Natural killer cell (primary cell): ENCODE results near the gene MAP1B. TPM values are rescaled to one million over a fixed set of nuclear protein-coding genes. Genes with fewer than 3 reads are reported as not detected.
A peak's percentile ranks its signal among the peaks of the same experiment; 100 is the strongest.

Experiments used
- ATAC-seq, 3 donors: fragments of 150-1000 bp in 2 of 3; fragments of 200-7000 bp in 1 of 3; cut with Tn5 transposase; 1 replicate in 1 of 3; 2 replicates in 2 of 3; pipeline ENCODE4 v1.10.0; 2021; ENCODE audit warnings: mild to moderate bottlenecking in 2 of 3, moderate library complexity in 2 of 3
- DNase-seq, 2 donors: peaks; one replicate each; pipeline versions ENCODE4 v3.0.0 to v3.0.0-alpha.2; 2013 to 2021; ENCODE audit warnings: mixed read lengths in 1 of 2
- H3K27ac ChIP-seq: one replicate; pipeline ENCODE4 v1.5.1; 2013; ENCODE audit warnings: mild to moderate bottlenecking, low read length
- H3K27me3 ChIP-seq: one replicate; pipeline ENCODE4 v1.6.1; 2013; ENCODE audit warnings: low read length; ENCODE audit not compliant: control insufficient read depth, insufficient read depth
- H3K36me3 ChIP-seq: one replicate; pipeline ENCODE4 v1.6.1; 2013; ENCODE audit warnings: low read length; ENCODE audit not compliant: control insufficient read depth, insufficient read depth
- H3K4me1 ChIP-seq: one replicate; pipeline ENCODE4 v1.6.1; 2013; ENCODE audit warnings: low read length; ENCODE audit not compliant: control insufficient read depth, insufficient read depth
- H3K4me3 ChIP-seq: one replicate; pipeline ENCODE4 v1.5.1; 2013; ENCODE audit warnings: low read length
- H3K9me3 ChIP-seq: one replicate; pipeline ENCODE4 v1.6.1; 2013; ENCODE audit warnings: low read length; ENCODE audit not compliant: control insufficient read depth, insufficient read depth
- H3K27ac Mint-ChIP-seq, 2 donors: one replicate each; pipeline ENCODE4 v1.8.0; 2022; ENCODE audit warnings: mild to moderate bottlenecking in 2 of 2, mixed read lengths in 2 of 2, moderate library complexity in 1 of 2
- H3K27me3 Mint-ChIP-seq, 2 donors: one replicate each; pipeline ENCODE4 v1.8.0; 2022; ENCODE audit warnings: low read depth in 2 of 2, mixed read lengths in 2 of 2
- H3K36me3 Mint-ChIP-seq: one replicate; pipeline ENCODE4 v1.8.0; 2022; ENCODE audit warnings: mixed read lengths
- H3K4me1 Mint-ChIP-seq, 2 donors: one replicate each; pipeline ENCODE4 v1.8.0; 2022; ENCODE audit warnings: mixed read lengths in 2 of 2
- H3K4me3 Mint-ChIP-seq: one replicate; pipeline ENCODE4 v1.8.0; 2022; ENCODE audit warnings: mild to moderate bottlenecking, moderate library complexity, mixed read lengths
- H3K9me3 Mint-ChIP-seq, 2 donors: one replicate each; pipeline ENCODE4 v1.8.0; 2022; ENCODE audit warnings: mixed read lengths in 2 of 2
- WGBS: methylation state at CpG from one replicate; pipeline ENCODE4 v1.1.7; 2013; ENCODE audit warnings: missing lambda C conversion rate; ENCODE audit not compliant: insufficient coverage; 5-methylcytosine and 5-hydroxymethylcytosine counted together
- intact Hi-C: fragments of 100-400 bp; cut with micrococcal nuclease; formaldehyde crosslinking; loops from one replicate; pipeline ENCODE4 v1.14.2; 2022
- total RNA-seq, 4 donors: library from RNA; stranded (reverse); fragments of 120-200 nt in 1 of 4; gene quantifications; one replicate each; pipeline versions ENCODE4 v1.2.3 to v1.2.4, GENCODE V29; 2013 to 2022
- TF ChIP-seq, protein P1 (sequence below): fragments of 200-600 bp; IDR thresholded peaks from one replicate; pipeline ENCODE4 v1.8.0; 2022; ENCODE audit warnings: antibody characterized with exemption

The MAP1B gene
- total RNA-seq, 3 donors from 2014 or later (not counting 1 experiment from before 2014, with no cell fraction given), result 0.07 to 0.31 TPM; not detected in 1

DNA sequence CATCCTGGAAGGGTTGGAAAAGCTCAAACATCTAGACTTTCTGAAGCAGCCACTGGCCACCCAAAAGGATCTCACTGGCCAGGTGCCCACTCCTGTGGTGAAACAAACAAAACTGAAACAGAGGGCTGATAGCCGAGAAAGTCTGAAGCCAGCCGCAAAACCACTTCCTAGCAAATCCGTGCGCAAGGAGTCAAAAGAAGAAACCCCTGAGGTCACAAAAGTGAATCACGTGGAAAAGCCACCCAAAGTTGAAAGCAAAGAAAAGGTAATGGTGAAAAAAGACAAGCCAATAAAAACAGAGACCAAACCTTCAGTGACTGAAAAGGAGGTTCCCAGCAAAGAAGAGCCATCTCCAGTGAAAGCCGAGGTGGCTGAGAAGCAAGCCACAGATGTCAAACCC lies 87.6 kb downstream of the MAP1B start:
- Histone ChIP-seq H3K4me3 (no peak overlapping the region), H3K9me3 (no peaks in the 10 kb centered on the region), H3K4me1 (peaks cover 13% of the 10 kb centered on the region), H3K36me3 (no peaks in the 10 kb centered on the region), H3K27me3 (peaks cover 14% of the 10 kb centered on the region), H3K27ac (no peak overlapping the region)
- Mint-ChIP-seq H3K4me1 (peaks cover 7 to 10% of the 10 kb centered on the region in 2 donors), H3K9me3 (peaks cover 0 to 3% of the 10 kb centered on the region in 2 donors), H3K36me3 (no peaks in the 10 kb centered on the region), H3K4me3 (peak overlapping the region; percentile 10), H3K27me3 (peaks cover 53 to 83% of the 10 kb centered on the region in 2 donors), H3K27ac (peak overlapping the region in 1 of 2 donors; percentile 5)
- TF ChIP-seq, protein P1, sequence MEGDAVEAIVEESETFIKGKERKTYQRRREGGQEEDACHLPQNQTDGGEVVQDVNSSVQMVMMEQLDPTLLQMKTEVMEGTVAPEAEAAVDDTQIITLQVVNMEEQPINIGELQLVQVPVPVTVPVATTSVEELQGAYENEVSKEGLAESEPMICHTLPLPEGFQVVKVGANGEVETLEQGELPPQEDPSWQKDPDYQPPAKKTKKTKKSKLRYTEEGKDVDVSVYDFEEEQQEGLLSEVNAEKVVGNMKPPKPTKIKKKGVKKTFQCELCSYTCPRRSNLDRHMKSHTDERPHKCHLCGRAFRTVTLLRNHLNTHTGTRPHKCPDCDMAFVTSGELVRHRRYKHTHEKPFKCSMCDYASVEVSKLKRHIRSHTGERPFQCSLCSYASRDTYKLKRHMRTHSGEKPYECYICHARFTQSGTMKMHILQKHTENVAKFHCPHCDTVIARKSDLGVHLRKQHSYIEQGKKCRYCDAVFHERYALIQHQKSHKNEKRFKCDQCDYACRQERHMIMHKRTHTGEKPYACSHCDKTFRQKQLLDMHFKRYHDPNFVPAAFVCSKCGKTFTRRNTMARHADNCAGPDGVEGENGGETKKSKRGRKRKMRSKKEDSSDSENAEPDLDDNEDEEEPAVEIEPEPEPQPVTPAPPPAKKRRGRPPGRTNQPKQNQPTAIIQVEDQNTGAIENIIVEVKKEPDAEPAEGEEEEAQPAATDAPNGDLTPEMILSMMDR, result no peak
- 76% methylated on average over 6 of the region's 6 CpGs for WGBS
- peak; percentile 26 to 82 (median 37) for ATAC-seq
- intact Hi-C loops, result no loop called here
- peak in 1 of 2 donors; percentile 69 for DNase-seq

DNA sequence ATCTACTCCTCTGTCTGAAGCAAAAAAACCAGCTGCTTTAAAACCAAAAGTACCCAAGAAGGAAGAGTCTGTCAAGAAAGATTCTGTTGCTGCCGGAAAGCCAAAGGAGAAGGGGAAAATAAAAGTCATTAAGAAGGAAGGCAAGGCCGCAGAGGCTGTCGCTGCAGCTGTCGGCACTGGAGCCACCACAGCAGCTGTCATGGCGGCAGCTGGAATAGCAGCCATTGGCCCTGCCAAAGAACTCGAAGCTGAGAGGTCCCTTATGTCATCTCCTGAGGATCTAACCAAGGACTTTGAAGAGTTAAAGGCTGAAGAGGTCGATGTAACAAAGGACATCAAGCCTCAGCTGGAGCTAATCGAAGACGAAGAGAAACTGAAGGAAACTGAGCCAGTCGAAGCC lies 88.3 kb downstream of the MAP1B start:
- H3K27me3 ChIP-seq, result peaks cover 14% of the 10 kb centered on the region
- H3K4me3 ChIP-seq, result no peak overlapping the region
- intact Hi-C loops, result no loop called here
- no peaks in the 10 kb centered on the region for H3K36me3 ChIP-seq
- TF ChIP-seq, protein P1, result no peak
- WGBS, result 93% methylated on average over 10 of the region's 10 CpGs
- peaks cover 0 to 3% of the 10 kb centered on the region in 2 donors for H3K9me3 Mint-ChIP-seq
- no peaks in the 10 kb centered on the region for H3K36me3 Mint-ChIP-seq
- H3K4me3 Mint-ChIP-seq, result no peak overlapping the region
- DNase-seq, result no peak
- no peaks in the 10 kb centered on the region for H3K9me3 ChIP-seq
- H3K4me1 Mint-ChIP-seq, result peaks cover 7 to 10% of the 10 kb centered on the region in 2 donors
- no peak for ATAC-seq
- H3K27ac Mint-ChIP-seq, result no peak overlapping the region
- H3K27ac ChIP-seq, result no peak overlapping the region
- peaks cover 13% of the 10 kb centered on the region for H3K4me1 ChIP-seq
- H3K27me3 Mint-ChIP-seq, result peaks cover 53 to 80% of the 10 kb centered on the region in 2 donors

DNA sequence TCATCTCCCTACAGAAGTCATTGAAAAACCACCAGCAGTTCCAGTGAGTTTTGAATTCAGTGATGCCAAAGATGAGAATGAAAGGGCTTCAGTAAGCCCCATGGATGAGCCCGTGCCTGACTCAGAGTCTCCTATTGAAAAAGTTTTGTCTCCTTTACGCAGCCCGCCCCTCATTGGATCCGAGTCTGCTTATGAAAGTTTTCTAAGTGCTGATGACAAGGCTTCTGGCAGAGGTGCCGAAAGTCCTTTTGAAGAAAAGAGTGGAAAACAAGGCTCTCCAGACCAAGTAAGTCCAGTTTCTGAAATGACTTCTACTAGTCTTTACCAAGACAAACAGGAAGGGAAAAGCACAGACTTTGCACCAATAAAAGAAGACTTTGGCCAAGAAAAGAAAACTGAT lies 90.1 kb downstream of the MAP1B start:
- peaks cover 14% of the 10 kb centered on the region for H3K27me3 ChIP-seq
- TF ChIP-seq, protein P1, result no peak
- Mint-ChIP-seq H3K27me3 (peaks cover 44 to 62% of the 10 kb centered on the region in 2 donors), H3K4me3 (no peak overlapping the region), H3K4me1 (peaks cover 7 to 10% of the 10 kb centered on the region in 2 donors), H3K27ac (no peak overlapping the region), H3K9me3 (peaks cover 0 to 3% of the 10 kb centered on the region in 2 donors), H3K36me3 (no peaks in the 10 kb centered on the region)
- 95% methylated on average over 5 of the region's 5 CpGs for WGBS
- H3K36me3 ChIP-seq, result no peaks in the 10 kb centered on the region
- peaks cover 13% of the 10 kb centered on the region for H3K4me1 ChIP-seq
- intact Hi-C loops, result no loop called here
- no peak for DNase-seq
- no peak overlapping the region for H3K27ac ChIP-seq
- ATAC-seq, result no peak
- H3K9me3 ChIP-seq, result no peaks in the 10 kb centered on the region
- H3K4me3 ChIP-seq, result no peak overlapping the region

DNA sequence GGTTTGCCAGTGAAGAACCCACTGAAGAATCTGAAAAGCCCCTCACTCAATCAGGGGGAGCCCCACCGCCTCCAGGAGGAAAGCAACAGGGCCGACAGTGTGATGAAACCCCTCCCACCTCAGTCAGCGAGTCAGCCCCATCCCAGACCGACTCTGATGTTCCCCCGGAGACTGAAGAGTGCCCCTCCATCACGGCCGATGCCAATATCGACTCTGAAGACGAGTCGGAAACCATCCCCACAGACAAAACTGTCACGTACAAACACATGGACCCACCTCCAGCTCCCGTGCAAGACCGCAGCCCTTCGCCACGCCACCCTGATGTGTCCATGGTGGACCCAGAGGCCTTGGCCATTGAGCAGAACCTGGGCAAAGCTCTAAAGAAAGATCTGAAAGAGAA lies 92.4 kb downstream of the MAP1B start:
- H3K27ac ChIP-seq, result no peak overlapping the region
- Mint-ChIP-seq H3K4me3 (no peak overlapping the region), H3K27ac (no peak overlapping the region), H3K9me3 (peaks cover 0 to 3% of the 10 kb centered on the region in 2 donors), H3K27me3 (peaks cover 27 to 39% of the 10 kb centered on the region in 2 donors), H3K36me3 (no peaks in the 10 kb centered on the region), H3K4me1 (peaks cover 6 to 7% of the 10 kb centered on the region in 2 donors)
- H3K4me1 ChIP-seq, result peaks cover 11% of the 10 kb centered on the region
- no peak for DNase-seq
- no peak for ATAC-seq
- no peak overlapping the region for H3K4me3 ChIP-seq
- no peaks in the 10 kb centered on the region for H3K36me3 ChIP-seq
- 95% methylated on average over 15 of the region's 15 CpGs for WGBS
- TF ChIP-seq, protein P1, result no peak
- H3K9me3 ChIP-seq, result no peaks in the 10 kb centered on the region
- intact Hi-C loops, result no loop called here
- H3K27me3 ChIP-seq, result peaks cover 5% of the 10 kb centered on the region
